Cardiac muscle cell (in vitro differentiated cells and primary cell): Measurements from ENCODE around the gene SERINC3. TPM values are rescaled to one million over a fixed set of nuclear protein-coding genes. Genes with fewer than 3 reads are reported as not detected.

Source experiments
- DNase-seq, 2 donors: peaks; one replicate each; pipeline versions ENCODE4 v3.0.0 to v3.0.0-alpha.2; 2010 to 2017; ENCODE audit warnings: low read depth in 1 of 2, low spot score in 1 of 2
- H3K27ac ChIP-seq: fragments of 200-600 bp; sonication (generic); 2 replicates; pipeline ENCODE4 v1.5.1; 2016
- H3K27me3 ChIP-seq: fragments of 200-600 bp; sonication (generic); 2 replicates; pipeline ENCODE4 v1.6.0; 2016; ENCODE audit warnings: control low read depth
- H3K36me3 ChIP-seq: fragments of 200-600 bp; sonication (generic); 2 replicates; pipeline ENCODE4 v1.5.1; 2016; ENCODE audit warnings: control low read depth
- H3K4me1 ChIP-seq: fragments of 200-600 bp; sonication (generic); 2 replicates; pipeline ENCODE4 v1.8.1; 2017; ENCODE audit warnings: low read depth, mild to moderate bottlenecking, mixed run types
- H3K4me3 ChIP-seq: fragments of 200-600 bp; sonication (generic); 2 replicates; pipeline ENCODE4 v1.5.1; 2016; ENCODE audit warnings: mild to moderate bottlenecking
- H3K9me3 ChIP-seq: fragments of 200-600 bp; sonication (generic); 2 replicates; pipeline ENCODE4 v1.5.1; 2017; ENCODE audit warnings: low read depth, mild to moderate bottlenecking, control low read depth
- polyA plus RNA-seq: library from polyadenylated mRNA; unstranded; fragments of >200 nt; fragmentation: Nextera tagmentation; extraction: Ambion mirVana; gene quantifications from 2 replicates; pipeline ENCODE4 v1.2.1, GENCODE V29; 2016
- total RNA-seq: library from RNA; depleted of rRNA; stranded (reverse); fragments of >200 nt; gene quantifications from 2 replicates; pipeline ENCODE4 v1.2.3, GENCODE V29; 2016
- TF ChIP-seq, protein P1 (sequence below): IDR thresholded peaks from 2 replicates; pipeline ENCODE4 v1.5.1; 2012; ENCODE audit warnings: low read depth, mild to moderate bottlenecking, low read length

The SERINC3 gene
- 49.2 and 82.9 TPM in 2 replicates for total RNA-seq
- polyA plus RNA-seq = 73.8 and 95.1 TPM in 2 replicates

DNA sequence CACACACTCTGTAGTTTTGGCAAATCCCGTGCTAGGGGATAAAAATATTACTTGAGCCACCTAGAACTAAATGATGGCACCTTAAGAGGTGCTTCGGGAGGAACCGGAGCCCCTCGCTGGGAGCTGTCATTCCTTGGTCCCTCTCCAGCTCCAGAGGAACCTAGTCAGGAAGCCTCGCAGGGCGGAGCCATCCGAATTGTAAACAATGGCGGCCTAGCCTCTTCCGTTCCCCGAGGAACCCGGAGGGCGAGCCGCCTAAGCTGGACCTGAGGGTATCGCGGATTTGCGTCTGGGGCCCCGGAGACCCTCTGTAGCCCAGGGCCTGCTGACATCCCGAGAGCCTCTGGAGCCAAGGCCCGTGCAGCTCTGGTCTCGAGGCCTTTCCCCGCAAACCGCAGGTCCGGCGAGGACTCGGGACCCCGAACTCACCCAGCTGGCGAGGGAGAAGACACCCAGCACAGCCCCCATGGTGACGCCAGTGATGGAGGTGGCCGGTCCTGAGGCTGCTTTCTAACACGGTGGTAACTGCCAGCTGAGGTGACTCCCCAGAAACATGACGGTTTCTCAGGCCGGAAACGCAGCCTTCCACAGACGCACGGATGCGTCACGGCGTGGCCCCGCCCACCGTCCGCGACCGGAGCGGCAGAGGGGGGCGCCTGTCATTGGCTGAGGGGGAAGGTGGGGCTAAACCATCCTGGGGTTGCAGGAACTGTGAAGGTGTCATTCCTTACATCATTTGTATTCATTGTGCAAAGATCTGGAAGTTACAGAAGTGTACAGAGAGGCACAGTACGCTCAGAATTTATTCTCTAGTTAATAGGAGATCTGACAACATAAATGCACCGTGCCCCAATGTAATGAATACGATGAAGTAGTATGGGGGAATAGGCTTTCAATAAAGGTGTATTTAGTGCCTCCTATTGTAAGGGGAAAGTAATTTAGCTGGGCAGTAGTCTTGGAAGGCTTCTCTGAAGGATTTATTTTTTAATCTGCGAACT, at the start of gene SERINC3:
TSS of gene SERINC3 (minus strand) at position 587 of the 998 bp plus-strand sequence. CDS start at position 468, 119 bp downstream.
- peaks cover 5% of the 10 kb centered on the region for H3K4me1 ChIP-seq

DNA sequence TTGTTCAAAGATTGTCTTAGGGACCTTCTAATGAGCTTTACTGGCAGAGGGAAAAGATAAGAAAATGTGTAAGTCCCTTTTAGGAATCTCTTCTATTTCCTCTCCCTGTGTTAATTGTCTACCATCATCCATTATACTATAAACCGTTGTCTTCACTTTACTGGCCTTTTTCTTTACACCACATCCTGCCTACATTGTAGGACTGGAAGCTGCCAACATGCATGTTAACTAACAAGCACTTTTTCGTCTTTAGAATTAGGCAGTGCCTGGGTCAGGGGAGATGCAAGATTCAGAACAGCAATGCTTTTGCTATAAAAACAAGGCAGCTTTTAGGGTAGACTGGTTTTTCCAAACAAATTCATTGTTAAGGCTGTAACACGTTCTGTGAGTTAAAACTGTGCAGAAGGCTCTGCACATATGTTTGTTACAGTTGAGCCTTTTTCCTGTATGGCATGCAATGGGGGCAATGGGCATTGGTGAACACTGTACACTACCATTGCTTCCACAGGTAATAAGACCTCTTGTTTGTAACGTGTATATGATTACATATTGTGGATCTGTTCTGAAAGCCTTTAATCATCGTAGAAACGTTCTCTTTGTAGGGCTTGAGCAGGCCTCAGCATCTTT, 49.6 kb upstream of the SERINC3 start:
- TF ChIP-seq, protein P1, sequence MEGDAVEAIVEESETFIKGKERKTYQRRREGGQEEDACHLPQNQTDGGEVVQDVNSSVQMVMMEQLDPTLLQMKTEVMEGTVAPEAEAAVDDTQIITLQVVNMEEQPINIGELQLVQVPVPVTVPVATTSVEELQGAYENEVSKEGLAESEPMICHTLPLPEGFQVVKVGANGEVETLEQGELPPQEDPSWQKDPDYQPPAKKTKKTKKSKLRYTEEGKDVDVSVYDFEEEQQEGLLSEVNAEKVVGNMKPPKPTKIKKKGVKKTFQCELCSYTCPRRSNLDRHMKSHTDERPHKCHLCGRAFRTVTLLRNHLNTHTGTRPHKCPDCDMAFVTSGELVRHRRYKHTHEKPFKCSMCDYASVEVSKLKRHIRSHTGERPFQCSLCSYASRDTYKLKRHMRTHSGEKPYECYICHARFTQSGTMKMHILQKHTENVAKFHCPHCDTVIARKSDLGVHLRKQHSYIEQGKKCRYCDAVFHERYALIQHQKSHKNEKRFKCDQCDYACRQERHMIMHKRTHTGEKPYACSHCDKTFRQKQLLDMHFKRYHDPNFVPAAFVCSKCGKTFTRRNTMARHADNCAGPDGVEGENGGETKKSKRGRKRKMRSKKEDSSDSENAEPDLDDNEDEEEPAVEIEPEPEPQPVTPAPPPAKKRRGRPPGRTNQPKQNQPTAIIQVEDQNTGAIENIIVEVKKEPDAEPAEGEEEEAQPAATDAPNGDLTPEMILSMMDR = no peak
- no peak overlapping the region for H3K4me3 ChIP-seq
- no peaks in the 10 kb centered on the region for H3K36me3 ChIP-seq
- H3K4me1 ChIP-seq = peaks cover 23% of the 10 kb centered on the region
- no peak for DNase-seq
- H3K27me3 ChIP-seq = no peaks in the 10 kb centered on the region
- H3K27ac ChIP-seq = peak overlapping the region; percentile 96
- H3K9me3 ChIP-seq = no peaks in the 10 kb centered on the region

More for the DNA sequence above, at the start of gene SERINC3:
- no peaks in the 10 kb centered on the region for H3K36me3 ChIP-seq
- peak; percentile 95 to 98 for DNase-seq
- H3K4me3 ChIP-seq = peak within 1 kb of the TSS; percentile 84
- H3K27me3 ChIP-seq = no peaks in the 10 kb centered on the region
- TF ChIP-seq, protein P1 = no peak
- no peaks in the 10 kb centered on the region for H3K9me3 ChIP-seq
- peak within 1 kb of the TSS; percentile 95 for H3K27ac ChIP-seq

DNA sequence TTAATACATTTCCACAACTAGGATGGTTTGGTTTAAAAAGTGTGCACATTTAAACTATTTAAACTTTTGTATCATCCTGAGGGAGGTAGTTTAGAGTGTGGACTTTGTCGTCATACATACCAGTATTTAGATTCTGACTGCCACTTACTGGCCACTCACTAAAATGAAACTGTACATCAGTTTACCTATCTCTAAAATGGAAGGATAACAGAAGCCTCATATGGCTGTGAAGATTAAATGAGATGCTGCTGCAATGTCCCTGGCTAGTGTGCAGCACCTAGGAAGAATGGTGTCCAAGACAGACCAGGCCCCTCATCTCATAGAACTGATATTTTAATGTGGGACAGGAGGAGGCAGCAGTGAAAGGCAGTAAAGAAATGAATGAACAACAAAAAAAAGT, 48.5 kb upstream of the SERINC3 start:
- no peaks in the 10 kb centered on the region for H3K36me3 ChIP-seq
- peaks cover 20% of the 10 kb centered on the region for H3K4me1 ChIP-seq
- no peaks in the 10 kb centered on the region for H3K27me3 ChIP-seq
- no peak for DNase-seq
- no peak overlapping the region for H3K4me3 ChIP-seq
- H3K9me3 ChIP-seq = no peaks in the 10 kb centered on the region
- TF ChIP-seq, protein P1 = no peak
- no peak overlapping the region for H3K27ac ChIP-seq

DNA sequence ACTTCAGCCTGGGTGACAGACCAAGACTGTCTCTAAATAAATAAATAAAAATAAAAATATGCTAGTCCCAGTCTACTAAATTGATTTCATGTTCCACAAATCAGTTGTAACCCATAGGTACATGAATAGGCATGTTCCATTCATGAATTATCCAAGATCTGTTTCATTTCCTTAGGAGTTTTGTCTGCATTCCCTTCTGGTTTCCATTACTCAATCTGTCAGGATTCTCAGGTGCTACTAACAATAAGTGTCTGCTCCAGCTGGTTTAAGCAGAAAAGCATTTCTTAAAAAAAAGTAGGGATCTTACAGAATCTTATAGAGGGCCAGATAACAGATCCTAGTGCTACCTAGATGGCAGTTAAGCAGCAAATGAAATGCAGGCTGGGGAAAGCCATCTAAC, 44.9 kb upstream of the SERINC3 start:
- no peak for DNase-seq
- no peaks in the 10 kb centered on the region for H3K36me3 ChIP-seq
- H3K27me3 ChIP-seq = no peaks in the 10 kb centered on the region
- H3K4me1 ChIP-seq = peaks cover 5% of the 10 kb centered on the region
- no peak overlapping the region for H3K27ac ChIP-seq
- no peaks in the 10 kb centered on the region for H3K9me3 ChIP-seq
- TF ChIP-seq, protein P1 = no peak
- H3K4me3 ChIP-seq = no peak overlapping the region

DNA sequence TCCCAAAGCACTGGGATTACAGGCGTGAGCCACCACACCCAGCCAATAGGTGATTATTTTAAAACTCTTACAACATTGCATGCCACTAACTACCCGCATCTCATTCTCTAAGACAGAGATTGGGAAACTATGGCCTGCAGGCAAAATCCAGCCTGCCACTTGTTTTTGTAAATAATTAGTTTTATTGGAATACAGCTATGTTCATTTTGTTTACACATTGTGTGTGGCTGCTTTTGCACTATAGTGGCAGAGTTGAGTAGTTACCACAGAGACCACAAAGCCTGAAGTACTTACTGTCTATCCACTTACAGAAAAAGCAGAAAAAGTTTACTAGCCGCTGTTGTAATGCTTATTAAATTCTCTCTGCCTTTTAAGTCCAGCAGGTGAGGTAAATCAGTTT, 44.1 kb upstream of the SERINC3 start:
- Histone ChIP-seq H3K4me1 (no peaks in the 10 kb centered on the region), H3K36me3 (no peaks in the 10 kb centered on the region), H3K4me3 (no peak overlapping the region), H3K27me3 (no peaks in the 10 kb centered on the region), H3K27ac (no peak overlapping the region), H3K9me3 (no peaks in the 10 kb centered on the region)
- TF ChIP-seq, protein P1 = no peak
- DNase-seq = no peak
